GM12878 (cell line): ENCODE data around the gene CAMK2G. TPM values are rescaled to one million over a fixed set of nuclear protein-coding genes. Genes with fewer than 3 reads are reported as not detected.

ENCODE experiments used
- ATAC-seq: fragments of 200-7000 bp; cut with Tn5 transposase; 3 replicates; pipeline ENCODE4 v1.9.1; 2020; ENCODE audit warnings: mild to moderate bottlenecking, moderate library complexity
- BruUV-seq: library from RNA; stranded (reverse); fragments of 400-500 nt; replicated peaks from 2 replicates; lab custom pipeline; 2021; lab: Mats Ljungman, UMichigan
- CTCF ChIA-PET: fragments of 300-600 bp; sonication (Branson Sonifier 250); formaldehyde crosslinking; extraction: SDS; loops from one replicate; lab custom pipeline; 2021; ENCODE audit warnings: inconsistent platforms; lab: Yijun Ruan, JAX
- POLR2A ChIA-PET: fragments of 350-600 bp; formaldehyde crosslinking; extraction: SDS; loops from one replicate; lab custom pipeline; 2021; ENCODE audit warnings: inconsistent platforms; lab: Charles Lee
- RAD21 ChIA-PET: fragments of 300-600 bp; sonication (Branson Sonifier 250); formaldehyde crosslinking; loops from one replicate; lab custom pipeline; 2023; ENCODE audit warnings: antibody characterized with exemption; ENCODE audit not compliant: unreplicated experiment; lab: Charles Lee
- SMC1A ChIA-PET: fragments of 300-600 bp; sonication (Branson Sonifier 250); formaldehyde crosslinking; loops from one replicate; lab custom pipeline; 2023; ENCODE audit not compliant: unreplicated experiment, uncharacterized antibody; lab: Charles Lee
- DNase-seq: peaks from one replicate; pipeline ENCODE4 v3.0.0-alpha.2; 2011; ENCODE audit warnings: low read depth, low spot score
- FAIRE-seq: peaks from 3 replicates; lab custom pipeline; 2011; peaks lifted over from hg19 to GRCh38; lab: Jason Lieb, UNC
- H2AFZ ChIP-seq: 2 replicates; pipeline ENCODE4 v1.6.0; 2011; ENCODE audit warnings: low read depth, low read length, control low read depth; ENCODE audit not compliant: control insufficient read depth
- H3K27ac ChIP-seq: 2 replicates; pipeline ENCODE4 v1.5.1; 2011; ENCODE audit warnings: control low read depth; ENCODE audit not compliant: control insufficient read depth, insufficient read depth
- H3K27me3 ChIP-seq, 2 experiments: replicated peaks in 1 of 2; 2 replicates each; pipeline versions ENCODE4 v1.6.0 to v1.6.1; 2011; ENCODE audit warnings: low read length in 1 of 2; ENCODE audit not compliant: control insufficient read depth in 2 of 2, insufficient read depth in 2 of 2
- H3K36me3 ChIP-seq, 2 experiments: 2 replicates each; pipeline ENCODE4 v1.5.1; 2011; ENCODE audit warnings: low read length in 1 of 2; ENCODE audit not compliant: control insufficient read depth in 2 of 2, insufficient read depth in 2 of 2
- H3K4me1 ChIP-seq: 2 replicates; pipeline ENCODE4 v1.6.1; 2011; ENCODE audit warnings: mild to moderate bottlenecking, low read length, moderate library complexity, mixed read lengths; ENCODE audit not compliant: control insufficient read depth, insufficient read depth
- H3K4me2 ChIP-seq: 2 replicates; pipeline ENCODE4 v1.6.0; 2011; ENCODE audit warnings: control low read depth; ENCODE audit not compliant: control insufficient read depth, insufficient read depth
- H3K4me3 ChIP-seq: fragments of 200-600 bp; sonication (generic); 2 replicates; pipeline ENCODE4 v1.5.1; 2016
- H3K79me2 ChIP-seq: 2 replicates; pipeline ENCODE4 v1.6.0; 2011; ENCODE audit warnings: low read length; ENCODE audit not compliant: control insufficient read depth, insufficient read depth
- H3K9ac ChIP-seq: 2 replicates; pipeline ENCODE4 v1.8.0; 2011; ENCODE audit warnings: low read length, control low read depth, mixed read lengths; ENCODE audit not compliant: control insufficient read depth, insufficient read depth
- H3K9me3 ChIP-seq: replicated peaks from 3 replicates; pipeline ENCODE4 v1.5.1; 2011; ENCODE audit warnings: mild to moderate bottlenecking, low read length; ENCODE audit not compliant: control insufficient read depth, insufficient read depth
- H4K20me1 ChIP-seq: 2 replicates; pipeline ENCODE4 v1.6.0; 2011; ENCODE audit not compliant: control insufficient read depth, insufficient read depth
- IKZF1 ChIP-seq: fragments of 450-650 bp; conservative IDR thresholded peaks from 2 replicates; pipeline ENCODE4 v1.6.1; 2017; ENCODE audit warnings: antibody characterized with exemption, mild to moderate bottlenecking
- NR2C2 ChIP-seq: IDR thresholded peaks from 2 replicates; pipeline ENCODE4 v1.6.1; 2011; ENCODE audit warnings: borderline replicate concordance, low read depth; ENCODE audit not compliant: control insufficient read depth, insufficient read length
- SMC3 ChIP-seq: IDR thresholded peaks from 2 replicates; pipeline ENCODE4 v1.6.1; 2011; ENCODE audit warnings: low read length, improper control_type of control experiment, borderline replicate concordance
- ZNF687 ChIP-seq: fragments of 450-650 bp; IDR thresholded peaks from 2 replicates; pipeline ENCODE4 v1.6.1; 2017; ENCODE audit warnings: mild to moderate bottlenecking, moderate library complexity
- WGBS: methylation state at CpG from one replicate; pipeline ENCODE4 v1.1.6; 2016; ENCODE audit warnings: low lambda C conversion rate; ENCODE audit not compliant: insufficient replicate concordance, insufficient coverage; ENCODE audit errors: missing lambda C conversion rate; 5-methylcytosine and 5-hydroxymethylcytosine counted together
- in situ Hi-C: fragments of 300-500 bp; cut with MboI; formaldehyde crosslinking; loops from 9 replicates; pipeline ENCODE4 v1.14.3; 2018; ENCODE audit warnings: mixed read lengths
- intact Hi-C: fragments of 100-400 bp; cut with micrococcal nuclease; formaldehyde crosslinking; loops from one replicate; pipeline ENCODE4 v1.14.2; 2022; ENCODE audit not compliant: unreplicated experiment
- polyA plus RNA-seq, 11 experiments: library from polyadenylated mRNA; depleted of rRNA in 4 of 11; unstranded in 6 of 11; stranded (reverse) in 5 of 11; fragments of >200 nt; fragmentation: Nextera tagmentation in 4 of 11; fragmentation: Illumina TruSeq in 1 of 11; extraction: Ambion mirVana in 4 of 11; extraction: Trizol in 1 of 11; gene quantifications; 1 replicate in 1 of 11; 2 replicates in 10 of 11; pipeline versions ENCODE4 v1.2.1 to v1.2.3, GENCODE V29; 2011 to 2016; ENCODE audit warnings: inconsistent platforms in 2 of 11, missing spikeins in 2 of 11, low read depth in 1 of 11
- total RNA-seq, 4 experiments: library from RNA; depleted of rRNA in 3 of 4; stranded (reverse); fragments of >200 nt in 3 of 4; fragmentation: Illumina TruSeq in 1 of 4; extraction: Trizol in 1 of 4; gene quantifications; 2 replicates each; pipeline versions ENCODE4 v1.2.1 to v1.2.3, GENCODE V29; 2013 to 2021
- TF ChIP-seq, protein P1 (sequence below): fragments of 450-650 bp; IDR thresholded peaks from 2 replicates; pipeline ENCODE4 v1.6.1; 2016; ENCODE audit warnings: mild to moderate bottlenecking, moderate library complexity, borderline replicate concordance
- TF ChIP-seq, protein P2 (sequence below): fragments of 450-650 bp; IDR thresholded peaks from 2 replicates; pipeline ENCODE4 v1.6.1; 2018; ENCODE audit warnings: borderline replicate concordance, mild to moderate bottlenecking; ENCODE audit not compliant: partially characterized antibody

The CAMK2G gene
- total and polyA plus RNA-seq, 10 of the 15 experiments (the other 5 are each of a cell fraction or from before 2014, with no cell fraction given) = 5.5 to 24.3 (median 16.9) TPM

DNA sequence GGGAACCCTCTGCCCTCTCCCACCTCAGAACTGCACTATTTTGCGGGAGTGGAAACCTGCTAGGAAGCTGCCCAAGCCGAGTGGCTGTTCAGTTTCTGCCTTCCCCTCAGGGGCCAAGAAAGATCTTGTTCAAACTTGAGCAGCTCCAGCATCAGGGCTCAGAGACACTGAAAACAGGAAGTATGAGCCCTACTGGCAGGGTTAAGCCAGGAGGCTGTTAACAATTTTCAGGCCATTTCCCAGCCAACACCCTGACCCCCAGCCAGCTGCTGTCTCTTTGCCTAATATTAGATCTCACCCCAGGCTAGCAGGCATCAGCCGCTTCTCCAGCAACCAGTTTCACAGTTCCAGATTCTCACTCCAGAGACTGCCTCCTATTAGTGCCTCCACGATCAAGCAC lies 45.7 kb upstream of the CAMK2G start:
- no TSS peak for BruUV-seq
- no peak overlapping the region for H3K4me3 ChIP-seq
- no peaks in the 10 kb centered on the region for H4K20me1 ChIP-seq
- no peak overlapping the region for H3K4me2 ChIP-seq
- ChIA-PET SMC1A (interaction anchor here (0.6 to 34.4 kb wide), 10 partner anchors 8 to 303 kb away, joined by 3 to 1048 read pairs (median 4); no protein-coding TSS in a partner anchor), CTCF (interaction anchor here (0.7 to 5.7 kb wide), 8 partner anchors 9 to 205 kb away, joined by 3 to 39 read pairs (median 8); no protein-coding TSS in a partner anchor), POLR2A (interaction anchor here (0.6 to 3.0 kb wide), 9 partner anchors 8 to 111 kb away, joined by 3 to 11 read pairs (median 5); no protein-coding TSS in a partner anchor), RAD21 (interaction anchor here (0.7 to 5.6 kb wide), 12 partner anchors 10 to 70 kb away, joined by 3 to 38 read pairs (median 3); no protein-coding TSS in a partner anchor)
- H2AFZ ChIP-seq = 0 out of 2 replicates have a peak overlapping the region, but pooled peaks have one; percentile 32
- H3K27me3 ChIP-seq = no peaks in the 10 kb centered on the region
- peaks cover 6% of the 10 kb centered on the region; the same call in 1 of the 2 replicates for H3K4me1 ChIP-seq
- no peaks in the 10 kb centered on the region for H3K79me2 ChIP-seq
- TF ChIP-seq, protein P1, sequence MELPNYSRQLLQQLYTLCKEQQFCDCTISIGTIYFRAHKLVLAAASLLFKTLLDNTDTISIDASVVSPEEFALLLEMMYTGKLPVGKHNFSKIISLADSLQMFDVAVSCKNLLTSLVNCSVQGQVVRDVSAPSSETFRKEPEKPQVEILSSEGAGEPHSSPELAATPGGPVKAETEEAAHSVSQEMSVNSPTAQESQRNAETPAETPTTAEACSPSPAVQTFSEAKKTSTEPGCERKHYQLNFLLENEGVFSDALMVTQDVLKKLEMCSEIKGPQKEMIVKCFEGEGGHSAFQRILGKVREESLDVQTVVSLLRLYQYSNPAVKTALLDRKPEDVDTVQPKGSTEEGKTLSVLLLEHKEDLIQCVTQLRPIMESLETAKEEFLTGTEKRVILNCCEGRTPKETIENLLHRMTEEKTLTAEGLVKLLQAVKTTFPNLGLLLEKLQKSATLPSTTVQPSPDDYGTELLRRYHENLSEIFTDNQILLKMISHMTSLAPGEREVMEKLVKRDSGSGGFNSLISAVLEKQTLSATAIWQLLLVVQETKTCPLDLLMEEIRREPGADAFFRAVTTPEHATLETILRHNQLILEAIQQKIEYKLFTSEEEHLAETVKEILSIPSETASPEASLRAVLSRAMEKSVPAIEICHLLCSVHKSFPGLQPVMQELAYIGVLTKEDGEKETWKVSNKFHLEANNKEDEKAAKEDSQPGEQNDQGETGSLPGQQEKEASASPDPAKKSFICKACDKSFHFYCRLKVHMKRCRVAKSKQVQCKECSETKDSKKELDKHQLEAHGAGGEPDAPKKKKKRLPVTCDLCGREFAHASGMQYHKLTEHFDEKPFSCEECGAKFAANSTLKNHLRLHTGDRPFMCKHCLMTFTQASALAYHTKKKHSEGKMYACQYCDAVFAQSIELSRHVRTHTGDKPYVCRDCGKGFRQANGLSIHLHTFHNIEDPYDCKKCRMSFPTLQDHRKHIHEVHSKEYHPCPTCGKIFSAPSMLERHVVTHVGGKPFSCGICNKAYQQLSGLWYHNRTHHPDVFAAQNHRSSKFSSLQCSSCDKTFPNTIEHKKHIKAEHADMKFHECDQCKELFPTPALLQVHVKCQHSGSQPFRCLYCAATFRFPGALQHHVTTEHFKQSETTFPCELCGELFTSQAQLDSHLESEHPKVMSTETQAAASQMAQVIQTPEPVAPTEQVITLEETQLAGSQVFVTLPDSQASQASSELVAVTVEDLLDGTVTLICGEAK = peak; percentile 70; the same call in 1 of the 2 replicates
- TF ChIP-seq ZNF687 (peak; percentile 40; the same call in 1 of the 2 replicates), NR2C2 (no peak), SMC3 (0 out of 2 replicates have a peak, but pooled peaks have one; percentile 5), IKZF1 (peak; percentile 17; the same call in 1 of the 2 replicates)
- TF ChIP-seq, protein P2, sequence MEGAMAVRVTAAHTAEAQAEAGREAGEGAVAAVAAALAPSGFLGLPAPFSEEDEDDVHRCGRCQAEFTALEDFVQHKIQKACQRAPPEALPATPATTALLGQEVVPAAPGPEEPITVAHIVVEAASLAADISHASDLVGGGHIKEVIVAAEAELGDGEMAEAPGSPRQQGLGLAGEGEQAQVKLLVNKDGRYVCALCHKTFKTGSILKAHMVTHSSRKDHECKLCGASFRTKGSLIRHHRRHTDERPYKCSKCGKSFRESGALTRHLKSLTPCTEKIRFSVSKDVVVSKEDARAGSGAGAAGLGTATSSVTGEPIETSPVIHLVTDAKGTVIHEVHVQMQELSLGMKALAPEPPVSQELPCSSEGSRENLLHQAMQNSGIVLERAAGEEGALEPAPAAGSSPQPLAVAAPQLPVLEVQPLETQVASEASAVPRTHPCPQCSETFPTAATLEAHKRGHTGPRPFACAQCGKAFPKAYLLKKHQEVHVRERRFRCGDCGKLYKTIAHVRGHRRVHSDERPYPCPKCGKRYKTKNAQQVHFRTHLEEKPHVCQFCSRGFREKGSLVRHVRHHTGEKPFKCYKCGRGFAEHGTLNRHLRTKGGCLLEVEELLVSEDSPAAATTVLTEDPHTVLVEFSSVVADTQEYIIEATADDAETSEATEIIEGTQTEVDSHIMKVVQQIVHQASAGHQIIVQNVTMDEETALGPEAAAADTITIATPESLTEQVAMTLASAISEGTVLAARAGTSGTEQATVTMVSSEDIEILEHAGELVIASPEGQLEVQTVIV = no peak
- FAIRE-seq (no peak), ATAC-seq (peak; percentile 85), DNase-seq (no peak)
- WGBS = 36% methylated on average over 4 of the region's 4 CpGs
- H3K9ac ChIP-seq = no peak overlapping the region
- in situ Hi-C loops (no loop called here), intact Hi-C loops (no loop called here)
- H3K9me3 ChIP-seq = peaks cover 15% of the 10 kb centered on the region
- H3K27ac ChIP-seq = no peak overlapping the region
- no peaks in the 10 kb centered on the region for H3K36me3 ChIP-seq
